ENCODE measurements around the gene ATG4A. TPM values are rescaled to one million over a fixed set of nuclear protein-coding genes. Genes with fewer than 3 reads are reported as not detected.

ATG4A gene
- total and polyA plus RNA-seq, 2 donors (not counting 3 experiments of a cell fraction or from before 2014, with no cell fraction given), result 13.2 to 28.7 TPM

GRCh38 chrX:108105473-108105872, 13.9 kb downstream of the ATG4A start:
- no peak overlapping the region for H3K4me2 ChIP-seq (ENCODE audit: insufficient read depth, low read length)
- dilution Hi-C loops (cut with MboI; ENCODE audit: extremely low pct_ligation_motif_present, low sequenced_read_pairs), result no loop called here
- FAIRE-seq, result no peak

More at GRCh38 chrX:108105473-108105872, 13.9 kb downstream of the ATG4A start:
- Histone ChIP-seq H3K9me1 (replicated peaks; ENCODE audit: control insufficient read depth, extremely low read depth, insufficient read depth, low read length) (no peaks in the 10 kb centered on the region), H3K27me3 (ENCODE audit: control insufficient read depth in 2 of 2, insufficient read depth in 2 of 2, low read length in 2 of 2) (no peaks in the 10 kb centered on the region), H2AFZ (ENCODE audit: low read depth, low read length) (no peak overlapping the region), H4K20me1 (replicated peaks; ENCODE audit: control insufficient read depth, extremely low read depth, insufficient read depth, low read length) (no peaks in the 10 kb centered on the region), H3K4me1 (ENCODE audit: control insufficient read depth, extremely low read depth, insufficient read depth, low read length) (peaks cover 5% of the 10 kb centered on the region), H3K79me2 (ENCODE audit: control insufficient read depth, insufficient read depth, low read length) (peaks cover 56% of the 10 kb centered on the region), H3K36me3 (ENCODE audit: control insufficient read depth in 2 of 2, extremely low read depth in 1 of 2, insufficient read depth in 2 of 2, low read length in 2 of 2) (no peaks in the 10 kb centered on the region), H3K27ac (ENCODE audit: insufficient read depth, low read depth, low read length) (no peak overlapping the region), H3K9me3 (replicated peaks; ENCODE audit: control insufficient read depth, insufficient read depth, low read length) (no peaks in the 10 kb centered on the region), H3K4me3 (replicated peaks in 1 of 3; ENCODE audit: insufficient read depth in 1 of 3, low read depth in 1 of 3, low read length in 3 of 3) (no peak overlapping the region), H3K9ac (replicated peaks; ENCODE audit: extremely low read depth, insufficient read depth, low read length) (no peak overlapping the region)
- CTCF ChIA-PET, result interaction anchor here (1.5 kb wide), 1 partner anchor 34 kb away, joined by 3 read pairs; no protein-coding TSS in a partner anchor
- TF ChIP-seq EZH2 (IDR thresholded peaks at IDR 0.05; ENCODE audit: borderline replicate concordance, low read depth, low read length, severe bottlenecking), result no peak
- TF ChIP-seq POLR2AphosphoS5 (IDR thresholded peaks at IDR 0.05; ENCODE audit: insufficient read depth, low read depth, low read length), result no peak
- no peak for TF ChIP-seq POLR2A (IDR thresholded peaks at IDR 0.05; ENCODE audit: low read depth, low read length)
- TF ChIP-seq GATA2 (IDR thresholded peaks at IDR 0.05; ENCODE audit: insufficient read depth, insufficient read length, low read depth, low read length), result no peak
- TF ChIP-seq JUN (IDR thresholded peaks at IDR 0.05; ENCODE audit: borderline replicate concordance, insufficient read depth, insufficient read length, low read depth), result no peak
- TF ChIP-seq MAX (IDR thresholded peaks at IDR 0.05; ENCODE audit: insufficient read depth, insufficient read length), result no peak
- TF ChIP-seq MYC (IDR thresholded peaks at IDR 0.05; ENCODE audit: low read depth, low read length), result no peak
- no peak for TF ChIP-seq FOS (IDR thresholded peaks at IDR 0.05; ENCODE audit: borderline replicate concordance, insufficient read depth, low read length)
- no peak for TF ChIP-seq CTCF (IDR thresholded peaks at IDR 0.05; ENCODE audit: extremely low read depth in 1 of 2, insufficient read depth in 1 of 2, low read depth in 1 of 2, low read length in 2 of 2)
- intact Hi-C loops (cut with micrococcal nuclease), result no loop called here
- no TSS peak for BruUV-seq (replicated peaks)
- DNase-seq (ENCODE audit: low read depth, low spot score), result no peak
- POLR2A ChIA-PET, result no interaction called here
